ENCODE measurements around the gene PDE7B. TPM values are rescaled to one million over a fixed set of nuclear protein-coding genes. Genes with fewer than 3 reads are reported as not detected.

PDE7B gene
- total and polyA plus RNA-seq, 4 donors: 0.75 to 5.2 (median 1.3) TPM

GRCh38 chr6:135854799-135855198 is 3.3 kb downstream of the PDE7B start:
- Histone ChIP-seq H3K27me3 (ENCODE audit: control insufficient read depth in 4 of 4, insufficient read depth in 4 of 4, low read length in 3 of 4) (no peaks in the 10 kb centered on the region), H3K4me3 (ENCODE audit: low read depth in 1 of 3, low read length in 3 of 3) (no peak overlapping the region), H3K36me3 (ENCODE audit: control insufficient read depth in 4 of 4, insufficient read depth in 3 of 4, low read depth in 1 of 4, low read length in 3 of 4) (no peaks in the 10 kb centered on the region), H3K4me1 (ENCODE audit: control insufficient read depth in 4 of 4, insufficient read depth in 4 of 4, low read length in 3 of 4) (no peaks in the 10 kb centered on the region), H3K9ac (ENCODE audit: low read depth in 1 of 2, low read length in 2 of 2) (no peak overlapping the region), H3K9me3 (ENCODE audit: control insufficient read depth in 4 of 4, low read length in 3 of 4) (no peaks in the 10 kb centered on the region), H3K27ac (ENCODE audit: low read depth in 1 of 2, low read length in 2 of 2) (no peak overlapping the region)
- TF ChIP-seq, protein P1, sequence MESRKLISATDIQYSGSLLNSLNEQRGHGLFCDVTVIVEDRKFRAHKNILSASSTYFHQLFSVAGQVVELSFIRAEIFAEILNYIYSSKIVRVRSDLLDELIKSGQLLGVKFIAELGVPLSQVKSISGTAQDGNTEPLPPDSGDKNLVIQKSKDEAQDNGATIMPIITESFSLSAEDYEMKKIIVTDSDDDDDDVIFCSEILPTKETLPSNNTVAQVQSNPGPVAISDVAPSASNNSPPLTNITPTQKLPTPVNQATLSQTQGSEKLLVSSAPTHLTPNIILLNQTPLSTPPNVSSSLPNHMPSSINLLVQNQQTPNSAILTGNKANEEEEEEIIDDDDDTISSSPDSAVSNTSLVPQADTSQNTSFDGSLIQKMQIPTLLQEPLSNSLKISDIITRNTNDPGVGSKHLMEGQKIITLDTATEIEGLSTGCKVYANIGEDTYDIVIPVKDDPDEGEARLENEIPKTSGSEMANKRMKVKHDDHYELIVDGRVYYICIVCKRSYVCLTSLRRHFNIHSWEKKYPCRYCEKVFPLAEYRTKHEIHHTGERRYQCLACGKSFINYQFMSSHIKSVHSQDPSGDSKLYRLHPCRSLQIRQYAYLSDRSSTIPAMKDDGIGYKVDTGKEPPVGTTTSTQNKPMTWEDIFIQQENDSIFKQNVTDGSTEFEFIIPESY (IDR thresholded peaks at IDR 0.05): no peak
- TF ChIP-seq MAX (IDR thresholded peaks at IDR 0.05) (no peak), JUND (IDR thresholded peaks at IDR 0.05) (no peak), TAF1 (conservative IDR thresholded peaks at IDR 0.05) (no peak), CTCF (IDR thresholded peaks at IDR 0.05; ENCODE audit: low read depth, low read length, missing input control) (no peak), HNF4G (IDR thresholded peaks at IDR 0.05) (no peak)
- over 99% methylated on average over 2 of the region's 2 CpGs for WGBS
- DNase-seq (ENCODE audit: low spot score): no peak

DNA sequence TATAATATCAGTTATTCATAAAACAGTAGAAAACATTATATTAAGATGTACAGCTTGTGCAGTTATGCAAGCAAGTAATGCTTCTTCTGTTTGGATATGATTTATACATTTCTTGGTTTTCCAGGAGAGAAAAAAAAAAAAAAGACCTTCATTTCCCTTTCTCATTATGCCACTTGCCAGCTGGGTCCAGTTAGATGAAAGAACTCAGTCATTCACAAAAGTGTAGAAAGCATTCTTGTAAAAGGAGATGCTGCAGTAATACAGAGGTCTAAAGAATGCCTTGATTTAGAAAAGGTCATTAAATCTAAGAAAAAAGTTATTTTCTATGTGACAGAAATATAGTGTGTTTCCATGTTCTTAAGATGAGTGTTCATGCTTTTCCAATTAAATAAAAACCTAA is 7.4 kb downstream of the PDE7B start:
- no peak for TF ChIP-seq MAX (IDR thresholded peaks at IDR 0.05)
- TF ChIP-seq JUND (IDR thresholded peaks at IDR 0.05): no peak
- no peak for TF ChIP-seq HNF4G (IDR thresholded peaks at IDR 0.05)
- no peak for TF ChIP-seq REST (IDR thresholded peaks at IDR 0.05)
- no peak for TF ChIP-seq TAF1 (conservative IDR thresholded peaks at IDR 0.05)
- TF ChIP-seq HNF4A (conservative IDR thresholded peaks at IDR 0.05): no peak
- TF ChIP-seq EGR1 (IDR thresholded peaks at IDR 0.05; ENCODE audit: low read depth in 2 of 2): no peak
- no peak for TF ChIP-seq RXRA (IDR thresholded peaks at IDR 0.05)
- TF ChIP-seq FOXA1 (IDR thresholded peaks at IDR 0.05): no peak
- TF ChIP-seq, protein P2, sequence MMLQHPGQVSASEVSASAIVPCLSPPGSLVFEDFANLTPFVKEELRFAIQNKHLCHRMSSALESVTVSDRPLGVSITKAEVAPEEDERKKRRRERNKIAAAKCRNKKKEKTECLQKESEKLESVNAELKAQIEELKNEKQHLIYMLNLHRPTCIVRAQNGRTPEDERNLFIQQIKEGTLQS (IDR thresholded peaks at IDR 0.05): no peak
- TF ChIP-seq CTCF (IDR thresholded peaks at IDR 0.05; ENCODE audit: low read depth, low read length, missing input control): no peak
- no peak for TF ChIP-seq SP1 (IDR thresholded peaks at IDR 0.05)
- no peak for TF ChIP-seq YY1 (IDR thresholded peaks at IDR 0.05)
- no peak for TF ChIP-seq NR2F2 (IDR thresholded peaks at IDR 0.05)
- no peaks in the 10 kb centered on the region for H3K36me3 ChIP-seq (ENCODE audit: control insufficient read depth in 4 of 4, insufficient read depth in 3 of 4, low read depth in 1 of 4, low read length in 3 of 4)
- H3K27ac ChIP-seq (ENCODE audit: low read depth in 1 of 2, low read length in 2 of 2): no peak overlapping the region
- no peak for DNase-seq (ENCODE audit: low spot score)
- H3K4me1 ChIP-seq (ENCODE audit: control insufficient read depth in 4 of 4, insufficient read depth in 4 of 4, low read length in 3 of 4): no peaks in the 10 kb centered on the region
- H3K9ac ChIP-seq (ENCODE audit: low read depth in 1 of 2, low read length in 2 of 2): no peak overlapping the region
- H3K9me3 ChIP-seq (ENCODE audit: control insufficient read depth in 4 of 4, low read length in 3 of 4): no peaks in the 10 kb centered on the region
- no peak overlapping the region for H3K4me3 ChIP-seq (ENCODE audit: low read depth in 1 of 3, low read length in 3 of 3)
- no peaks in the 10 kb centered on the region for H3K27me3 ChIP-seq (ENCODE audit: control insufficient read depth in 4 of 4, insufficient read depth in 4 of 4, low read length in 3 of 4)
